GM21423 (cell line): ENCODE measurements around the gene MKI67.

Source experiments
- ATAC-seq: cut with Tn5 transposase; IDR thresholded peaks from one replicate; pipeline ENCODE4 v1.9.1; 2021; ENCODE audit warnings: mild to moderate bottlenecking, moderate library complexity; ENCODE audit not compliant: unreplicated experiment

Gene MKI67

GRCh38 chr10:128084991-128085390 lies 41.2 kb downstream of the MKI67 start:
- no peak for ATAC-seq

GRCh38 chr10:128084364-128084763 lies 41.9 kb downstream of the MKI67 start:
- no peak for ATAC-seq

DNA sequence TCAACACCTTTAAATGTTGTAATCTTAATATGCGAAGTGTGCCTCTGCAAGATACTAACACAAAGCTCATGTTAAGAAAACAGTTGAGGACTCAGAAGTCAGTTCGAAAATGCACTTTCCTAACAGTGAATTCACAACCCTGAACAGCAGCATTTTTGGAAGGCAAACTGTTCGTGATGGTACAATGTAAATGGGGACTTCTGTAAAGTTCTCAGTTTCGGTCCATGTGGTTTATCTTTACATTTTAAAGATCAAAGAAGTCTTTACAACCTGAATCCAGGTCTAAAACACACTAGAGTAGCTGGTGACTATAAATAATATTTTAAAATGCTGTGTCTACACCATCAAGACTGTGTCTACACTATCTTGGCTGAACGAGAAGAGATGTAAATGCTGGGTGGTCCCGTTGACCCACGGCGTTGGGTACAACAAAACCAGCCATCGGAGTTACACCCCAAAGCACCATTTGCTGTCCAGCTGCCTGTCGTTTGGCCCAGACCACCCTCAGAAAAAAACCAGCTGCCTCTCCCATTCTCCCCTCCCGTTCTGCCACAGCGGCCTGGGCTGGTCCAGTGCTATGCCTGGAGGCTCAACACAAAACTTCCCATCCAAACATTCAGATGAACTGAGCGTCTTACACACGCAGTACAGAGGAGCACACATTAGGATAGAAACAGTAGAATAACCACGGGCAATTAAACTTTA lies 42.9 kb downstream of the MKI67 start:
- ATAC-seq: no peak

GRCh38 chr10:128081720-128082119 lies 44.5 kb downstream of the MKI67 start:
- no peak for ATAC-seq

GRCh38 chr10:128081222-128081621 lies 45.0 kb downstream of the MKI67 start:
- ATAC-seq: no peak

DNA sequence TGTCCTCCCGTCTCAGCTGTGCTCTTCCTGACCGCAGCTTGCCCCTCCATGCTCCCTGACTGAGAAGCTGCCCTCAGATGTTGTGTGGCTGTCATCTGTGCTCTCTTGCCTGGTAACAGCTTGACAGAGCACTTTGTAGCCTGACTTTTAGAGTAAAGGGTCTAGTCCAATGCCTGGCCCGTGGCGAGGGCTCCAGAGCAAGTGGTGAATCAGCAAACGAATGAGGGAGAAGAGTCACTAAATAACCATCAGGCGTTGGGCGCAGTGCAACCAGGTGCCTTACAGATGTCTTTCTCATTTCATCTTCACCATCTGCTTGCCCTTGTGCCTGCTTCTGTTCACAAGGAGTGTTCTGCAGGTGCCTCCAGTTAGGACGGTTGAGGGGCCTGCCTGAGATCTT lies 45.6 kb downstream of the MKI67 start:
- ATAC-seq: no peak

DNA sequence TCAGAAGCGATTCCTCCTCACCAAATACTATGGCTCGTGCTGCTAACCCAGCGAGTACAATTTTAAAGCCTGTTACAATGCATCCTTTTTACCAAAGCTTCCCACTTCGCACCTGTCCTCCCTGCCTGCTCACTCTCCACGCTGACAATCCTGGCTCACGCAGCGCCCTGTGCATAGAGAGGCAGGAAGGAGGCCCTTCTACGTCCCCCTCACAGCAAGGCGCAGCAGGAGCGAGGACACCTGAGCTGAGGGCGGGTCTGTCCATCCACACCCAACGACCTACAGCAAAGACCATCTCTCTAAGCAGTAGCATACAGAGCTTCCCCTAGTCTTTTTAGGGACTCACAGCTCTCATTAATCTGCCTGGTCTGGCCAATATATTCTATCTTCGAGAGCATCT lies 46.0 kb downstream of the MKI67 start:
- ATAC-seq: no peak

DNA sequence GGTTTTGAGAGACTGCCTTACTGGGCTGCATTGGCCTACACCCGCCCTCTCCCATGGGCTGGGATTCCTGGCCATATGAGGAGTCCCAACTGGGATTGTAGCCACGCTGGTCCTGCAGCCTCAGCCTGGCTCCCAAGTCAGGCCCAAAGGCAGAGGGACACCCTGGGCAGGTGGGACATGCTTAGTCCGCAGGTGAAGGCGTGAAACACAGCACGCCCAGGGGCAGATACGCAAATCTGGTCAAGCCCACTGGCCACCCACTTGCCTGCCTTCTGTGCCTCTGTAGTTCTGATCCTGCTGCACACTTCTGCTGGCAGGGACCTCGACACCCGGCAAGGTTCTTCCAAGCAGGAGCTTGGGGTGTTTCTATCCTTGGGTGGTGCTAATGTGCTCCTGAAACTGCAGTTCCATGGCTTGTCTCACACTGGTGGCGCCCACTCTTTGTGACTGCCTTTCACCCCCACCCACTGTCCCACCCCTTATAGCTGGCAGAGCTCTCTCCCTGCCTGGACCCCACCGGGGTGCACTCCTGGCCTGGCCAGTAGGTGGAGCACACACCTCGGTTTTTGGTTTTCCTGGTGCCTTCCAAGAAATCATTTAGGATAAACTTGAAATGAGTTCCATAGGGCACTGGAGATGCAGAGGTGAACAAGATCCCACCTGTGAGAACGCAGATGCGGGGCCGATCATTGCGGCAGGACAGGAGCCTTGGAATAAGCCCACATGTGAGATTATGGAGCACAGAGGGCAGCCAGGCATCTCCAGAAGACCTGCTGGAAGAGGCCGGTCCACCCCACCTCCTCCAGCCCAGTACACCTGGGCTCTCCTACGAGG lies 47.9 kb downstream of the MKI67 start:
- peak; percentile 63 for ATAC-seq

- ATAC-seq: no peak
These were observed 48.9 kb downstream of the MKI67 start for GRCh38 chr10:128077155-128077875.

DNA sequence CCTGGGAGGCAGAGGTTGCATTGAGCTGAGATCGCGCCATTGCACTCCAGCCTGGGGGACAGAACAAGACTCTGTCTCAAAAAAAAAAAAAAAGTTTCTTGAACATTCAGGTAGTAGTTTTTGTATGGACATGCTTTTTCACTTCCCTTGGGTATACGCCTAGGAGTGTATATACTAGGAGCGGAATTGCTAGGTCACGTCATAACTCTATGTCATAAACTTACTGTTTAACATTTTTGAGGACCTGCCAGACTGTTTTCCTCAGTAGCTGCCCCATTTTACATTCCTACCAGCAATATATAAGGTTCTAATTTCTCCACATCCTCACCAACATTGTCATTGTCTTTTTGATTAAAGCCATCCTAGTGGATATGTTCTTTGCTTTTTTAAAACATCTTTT lies 51.6 kb downstream of the MKI67 start:
- no peak for ATAC-seq

DNA sequence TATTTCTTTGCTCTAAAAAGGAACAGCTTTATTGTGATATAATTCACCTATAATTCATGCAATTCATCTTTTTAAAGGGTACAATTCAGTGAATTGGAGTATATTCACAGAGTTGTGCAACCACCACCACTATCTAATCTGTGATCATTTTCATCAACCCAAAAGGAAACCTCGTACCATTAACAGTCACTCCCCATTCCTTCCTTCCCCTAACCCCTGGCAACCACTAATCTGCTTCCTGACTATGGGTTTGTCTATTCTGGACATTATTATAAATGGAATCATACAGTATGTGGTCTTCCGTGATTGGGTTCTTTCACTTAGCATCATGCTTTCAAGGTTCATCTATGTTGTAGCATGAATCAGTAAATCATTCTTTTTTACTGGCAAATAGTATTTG lies 52.3 kb downstream of the MKI67 start:
- no peak for ATAC-seq

- no peak for ATAC-seq
These were observed 53.1 kb downstream of the MKI67 start for GRCh38 chr10:128072941-128073645.

DNA sequence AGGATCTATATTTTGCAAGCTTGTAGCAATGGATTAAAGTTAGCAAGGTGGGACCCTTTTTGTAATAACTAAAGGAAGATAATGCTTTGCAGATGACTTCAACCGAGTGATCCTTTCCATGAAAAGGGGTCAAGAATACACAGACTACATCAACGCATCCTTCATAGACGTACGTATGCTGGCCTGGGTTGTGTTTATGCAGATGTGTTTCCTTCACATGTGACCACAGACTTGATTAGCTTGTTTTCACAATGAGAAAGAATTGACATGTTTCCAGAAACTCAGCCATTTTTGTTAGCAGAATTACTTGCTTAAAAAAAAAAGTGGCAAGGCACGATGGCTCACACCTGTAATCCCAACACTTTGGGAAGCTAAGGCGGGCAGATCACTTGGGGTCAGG lies 54.2 kb downstream of the MKI67 start:
- ATAC-seq: no peak

- ATAC-seq: no peak
These were observed 54.8 kb downstream of the MKI67 start for GRCh38 chr10:128071417-128071782.

DNA sequence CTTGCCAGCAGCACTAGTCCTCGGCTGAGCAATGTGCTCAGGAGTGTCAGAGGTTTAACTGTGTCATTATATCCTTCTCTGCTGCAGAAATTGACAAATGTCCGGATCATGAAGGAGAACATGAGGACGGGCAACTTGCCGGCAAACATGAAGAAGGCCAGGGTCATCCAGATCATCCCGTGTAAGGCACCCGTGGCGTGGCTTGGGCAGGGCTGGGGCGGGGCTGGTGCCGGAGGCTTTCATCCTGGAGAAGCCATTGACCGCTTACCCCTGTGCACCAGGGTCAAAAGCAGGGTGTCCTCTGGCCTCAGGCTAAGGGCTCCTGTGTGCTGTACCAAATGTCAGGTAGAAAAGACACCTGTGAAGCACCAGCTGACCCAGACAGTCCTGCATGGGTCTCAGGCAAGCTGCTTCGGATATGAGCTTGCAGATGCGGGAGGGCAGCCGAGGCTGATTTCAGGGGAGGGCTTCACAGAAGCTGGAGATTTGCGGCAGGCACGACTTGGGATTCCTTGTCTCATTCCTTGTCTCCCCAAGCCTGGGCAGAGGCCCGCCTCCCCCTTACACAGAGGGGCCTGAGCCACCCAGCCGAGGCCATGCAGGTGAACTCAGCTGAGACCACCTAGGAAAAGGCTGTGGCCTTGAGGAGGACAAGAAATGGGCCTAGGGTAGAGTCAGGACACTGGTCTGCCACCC lies 55.4 kb downstream of the MKI67 start:
- ATAC-seq: no peak

DNA sequence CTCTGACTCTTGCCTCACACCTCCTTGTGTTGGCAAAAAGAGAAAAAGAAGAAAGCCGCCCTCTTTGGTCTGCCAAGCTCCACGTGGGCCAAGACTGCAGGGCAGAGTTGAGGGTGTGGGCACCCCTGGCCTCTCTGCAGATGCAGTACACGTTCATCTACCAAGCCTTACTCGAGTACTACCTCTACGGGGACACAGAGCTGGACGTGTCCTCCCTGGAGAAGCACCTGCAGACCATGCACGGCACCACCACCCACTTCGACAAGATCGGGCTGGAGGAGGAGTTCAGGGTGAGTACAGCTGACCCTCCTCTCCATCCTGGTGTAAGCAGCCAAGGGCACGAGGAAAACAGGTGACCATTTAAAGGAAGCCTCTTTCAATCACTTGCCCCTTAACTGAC lies 56.1 kb downstream of the MKI67 start:
- ATAC-seq: no peak

GRCh38 chr10:128069351-128070051 lies 56.7 kb downstream of the MKI67 start:
- peak; percentile 40 for ATAC-seq

DNA sequence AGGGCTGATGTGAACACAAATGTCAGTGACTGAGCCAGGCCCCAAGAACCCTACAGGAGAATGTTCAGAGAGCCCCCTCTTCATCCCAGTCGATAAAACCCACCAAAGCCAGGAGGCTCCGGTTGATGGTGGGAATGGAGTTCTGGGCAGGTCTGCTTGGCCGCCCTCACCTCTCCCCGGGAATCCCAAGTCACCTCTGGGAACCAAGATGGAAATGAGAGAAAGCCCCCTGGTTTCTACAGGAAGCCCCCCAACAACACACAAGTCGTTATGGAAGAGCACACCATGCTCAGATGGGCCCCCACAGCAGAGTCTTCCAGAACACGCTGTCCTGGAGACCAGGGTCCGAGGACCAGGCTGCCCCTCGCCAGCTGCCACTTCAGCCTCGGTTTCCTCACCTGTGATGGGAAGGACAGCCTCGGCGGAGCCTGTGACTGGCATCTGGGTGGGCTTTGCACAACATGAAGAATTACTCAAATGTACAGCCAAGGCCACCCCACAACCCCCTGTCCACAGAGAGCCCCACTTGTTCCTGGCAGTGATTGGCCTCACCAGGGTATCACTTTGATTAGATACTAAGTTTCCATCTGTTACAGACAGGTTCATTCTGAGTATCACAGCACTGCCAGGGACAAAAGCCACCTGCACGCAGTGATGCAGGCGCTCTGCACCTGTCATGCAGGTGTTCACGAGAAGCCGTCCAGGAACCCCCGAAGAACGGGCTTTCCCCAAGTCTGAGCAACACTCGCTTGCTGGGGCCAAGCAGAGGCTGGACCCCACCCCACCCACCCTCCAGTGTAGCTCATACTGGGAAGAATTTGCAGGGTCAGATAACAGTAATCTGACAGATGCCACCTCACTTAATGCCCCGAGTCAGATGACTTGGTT lies 57.6 kb downstream of the MKI67 start:
- ATAC-seq: no peak
